Measurements from ENCODE around the gene TTC9C.
"Not testable (repeated sequence)": the region's sequence is repeated elsewhere in the genome, so short reads cannot be mapped to it uniquely, and the experiment has no call there.

The TTC9C gene
- 16.1 to 26.4 reads per million in 2 experiments for total RNA-seq

DNA sequence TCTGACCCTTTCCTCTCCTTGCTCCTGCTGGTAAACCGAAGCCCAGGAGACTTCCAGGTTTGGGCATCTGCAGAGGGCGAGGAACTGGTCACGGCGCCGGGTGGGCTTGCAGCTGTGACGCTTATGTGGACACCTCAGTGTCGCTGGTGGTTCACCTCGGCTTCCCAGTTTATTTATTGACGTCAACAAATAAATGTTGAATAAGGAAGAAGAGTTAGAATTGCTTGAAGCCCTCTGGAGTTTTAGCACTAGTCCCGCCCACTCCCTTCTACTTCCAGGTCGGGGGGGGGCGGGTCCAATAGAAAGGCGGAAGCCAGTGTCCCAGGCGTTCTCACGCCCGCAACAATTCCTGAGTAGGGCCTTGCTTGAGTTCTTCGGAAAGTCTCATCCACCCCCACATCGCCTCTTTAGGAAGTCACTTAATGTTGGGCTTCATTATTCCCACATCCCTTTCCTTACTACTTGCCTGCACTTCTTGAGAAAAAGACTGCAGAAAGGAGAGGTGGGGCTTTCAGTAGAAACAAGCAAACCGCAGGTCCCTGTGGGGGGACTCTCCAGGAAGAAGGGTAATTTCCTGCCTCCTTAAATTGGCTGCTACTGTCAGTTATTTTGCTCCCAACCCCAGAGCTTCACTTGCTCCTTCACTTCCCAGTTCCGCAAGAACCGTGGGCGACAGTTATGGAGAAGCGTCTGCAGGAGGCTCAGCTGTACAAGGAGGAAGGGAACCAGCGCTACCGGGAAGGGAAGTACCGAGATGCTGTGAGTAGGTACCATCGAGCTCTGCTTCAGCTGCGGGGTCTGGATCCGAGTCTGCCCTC lies at the start of gene TTC9C:
TTC9C (plus strand) TSS at position 316 of the 818 bp plus-strand sequence; CDS start at position 679, 363 bp downstream.
- peak; percentile 79 for DNase-seq (ENCODE audit: low read depth)

GRCh38 chr11:62678770-62679696 lies 49.3 kb upstream of the TTC9C start, which contains the start of gene UBXN1:
TSS of gene UBXN1 (minus strand) at chr11:62679073. CDS start at chr11:62678923, 150 bp downstream.
- DNase-seq (ENCODE audit: low read depth): peak; percentile 77

- DNase-seq (ENCODE audit: low read depth): no peak
Measured at GRCh38 chr11:62680825-62681240, 47.5 kb upstream of the TTC9C start.

- no peak for DNase-seq (ENCODE audit: low read depth)
Measured at GRCh38 chr11:62682518-62682917, 45.8 kb upstream of the TTC9C start.

GRCh38 chr11:62687508-62688396 lies 40.5 kb upstream of the TTC9C start:
- DNase-seq (ENCODE audit: low read depth): no peak

- no peak for DNase-seq (ENCODE audit: low read depth)
Measured at GRCh38 chr11:62688491-62688890, 39.8 kb upstream of the TTC9C start.

- no peak for DNase-seq (ENCODE audit: low read depth)
Measured at GRCh38 chr11:62689421-62690183, 38.7 kb upstream of the TTC9C start, which contains the start of gene LRRN4CL. TSS of gene LRRN4CL (minus strand) at chr11:62689530. CDS start at chr11:62688508, 1,022 bp downstream.

GRCh38 chr11:62693624-62694023 lies 34.7 kb upstream of the TTC9C start:
- DNase-seq (ENCODE audit: low read depth): not testable (repeated sequence)

GRCh38 chr11:62694455-62695167 lies 33.7 kb upstream of the TTC9C start:
- peak; percentile 69 for DNase-seq (ENCODE audit: low read depth)

GRCh38 chr11:62702246-62702645 lies 26.0 kb upstream of the TTC9C start:
- no peak for DNase-seq (ENCODE audit: low read depth)

- not testable (repeated sequence) for DNase-seq (ENCODE audit: low read depth)
Measured at GRCh38 chr11:62703921-62704320, 24.4 kb upstream of the TTC9C start.

- no peak for DNase-seq (ENCODE audit: low read depth)
Measured at GRCh38 chr11:62705413-62705812, 22.9 kb upstream of the TTC9C start.

- DNase-seq (ENCODE audit: low read depth): peak; percentile 94
Measured at GRCh38 chr11:62705880-62706849, 22.1 kb upstream of the TTC9C start.

DNA sequence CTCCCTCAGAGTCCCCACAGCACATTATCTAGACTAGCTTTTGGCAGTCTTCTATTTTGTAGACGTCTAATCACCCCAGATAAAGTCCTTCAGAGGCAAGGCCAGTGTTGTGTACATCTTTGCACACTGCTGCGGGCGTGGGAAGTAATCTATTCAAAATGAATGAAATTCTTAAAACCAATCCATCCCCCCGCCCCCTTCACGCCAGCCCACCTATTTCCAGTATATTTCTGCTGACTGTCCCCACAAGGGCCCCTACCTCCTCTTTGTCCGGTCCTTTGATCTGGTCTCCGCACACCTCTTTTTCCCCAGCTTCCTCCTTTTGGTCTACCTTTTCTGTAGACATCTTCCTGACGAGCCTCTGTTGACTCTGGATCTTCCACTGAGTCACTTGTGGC lies 21.4 kb upstream of the TTC9C start:
- no peak for DNase-seq (ENCODE audit: low read depth)

DNA sequence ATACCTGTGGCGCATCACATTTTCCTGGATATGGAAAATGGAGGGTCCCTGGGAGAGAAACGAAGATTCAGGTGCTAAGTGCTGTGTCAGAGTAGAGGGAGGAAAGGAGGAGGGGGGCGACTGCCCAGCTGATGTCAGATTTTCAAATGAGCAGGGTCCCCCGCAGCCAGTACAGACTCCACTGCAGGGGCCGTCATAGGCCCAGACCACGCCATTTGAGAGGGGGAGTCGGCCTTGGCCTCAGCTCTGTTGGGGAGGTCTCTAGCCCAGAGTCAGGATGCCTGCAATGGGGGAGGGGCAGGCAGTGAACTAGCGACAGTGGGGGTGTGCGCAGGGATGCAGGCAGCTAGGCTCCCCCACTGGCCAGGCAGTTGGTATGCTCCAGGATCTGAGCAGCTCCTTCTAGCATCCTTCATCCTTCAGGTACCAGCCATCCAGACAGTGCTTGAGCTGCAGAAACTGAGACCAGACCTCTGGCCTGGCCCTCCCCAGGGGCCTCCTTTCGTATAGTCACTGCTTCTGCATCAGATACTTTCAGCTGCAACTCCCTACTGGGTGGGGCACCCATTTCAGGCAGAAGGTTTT lies 20.9 kb upstream of the TTC9C start, which contains the start of the genes BSCL2 and GNG3:
BSCL2 (minus strand) TSS at position 148 of the 585 bp plus-strand sequence. CDS start 229 bp downstream, outside the sequence.
GNG3 (plus strand) TSS at position 400 of the 585 bp plus-strand sequence. CDS start 620 bp downstream, outside the sequence.
- no peak for DNase-seq (ENCODE audit: low read depth)

DNA sequence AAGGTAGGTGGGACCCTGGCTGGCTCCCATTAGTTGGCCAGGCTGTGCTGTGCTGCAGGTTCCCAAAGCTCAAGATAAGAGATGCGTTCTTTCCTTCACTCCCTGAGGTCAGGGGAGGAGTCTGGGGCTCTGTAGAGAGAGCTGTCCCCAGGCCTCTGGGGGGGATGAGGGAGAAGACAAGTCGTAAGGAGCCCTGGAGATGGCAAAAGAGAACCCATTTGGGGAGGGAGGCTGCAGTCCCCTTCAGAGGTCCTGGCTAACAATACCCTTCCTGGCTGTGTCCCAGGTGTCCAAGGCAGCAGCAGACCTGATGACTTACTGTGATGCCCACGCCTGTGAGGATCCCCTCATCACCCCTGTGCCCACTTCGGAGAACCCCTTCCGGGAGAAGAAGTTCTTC lies 19.9 kb upstream of the TTC9C start:
- no peak for DNase-seq (ENCODE audit: low read depth)

GRCh38 chr11:62708793-62709192 lies 19.5 kb upstream of the TTC9C start:
- peak; percentile 29 for DNase-seq (ENCODE audit: low read depth)

Measured in T follicular helper cell (primary cell).